SK-N-SH (cell line): ENCODE data around the gene CEP112. TPM values are rescaled to one million over a fixed set of nuclear protein-coding genes. Genes with fewer than 3 reads are reported as not detected.

Experiments used
- CTCF ChIA-PET: fragments of 300-600, 350-600 bp; formaldehyde crosslinking; extraction: SDS; loops from one replicate; lab custom pipeline; 2021; lab: Yijun Ruan, JAX
- POLR2A ChIA-PET: fragments of 350-600 bp; sonication (Branson Sonifier 250); formaldehyde crosslinking; extraction: SDS; loops from one replicate; lab custom pipeline; 2020; ENCODE audit warnings: antibody characterized with exemption, inconsistent platforms; lab: Yijun Ruan, JAX
- DNase-seq: peaks from one replicate; pipeline ENCODE4 v3.0.0; 2012
- H2AFZ ChIP-seq: fragments of 200-600 bp; sonication (generic); 2 replicates; pipeline ENCODE4 v1.8.1; 2016; ENCODE audit warnings: antibody characterized with exemption, mild to moderate bottlenecking, low read depth
- H3F3A ChIP-seq: fragments of 200-600 bp; sonication (generic); replicated peaks from 2 replicates; pipeline ENCODE3; 2016; ENCODE audit warnings: antibody characterized with exemption, mild to moderate bottlenecking; ENCODE audit not compliant: insufficient read depth
- H3K27ac ChIP-seq, 2 experiments: fragments of 200-500 bp in 1 of 2; fragments of 200-600 bp in 1 of 2; sonication (Bioruptor generic) in 1 of 2; sonication (generic), shearing (Covaris generic) in 1 of 2; 2 replicates each; pipeline versions ENCODE4 v1.5.1 to v1.6.1; 2014 to 2016; ENCODE audit warnings: low read depth in 2 of 2, inconsistent platforms in 1 of 2, low read length in 1 of 2, mild to moderate bottlenecking in 1 of 2, mixed read lengths in 1 of 2
- H3K27me3 ChIP-seq: fragments of 200-600 bp; sonication (generic), shearing (Covaris generic); 2 replicates; pipeline ENCODE4 v1.6.1; 2016; ENCODE audit warnings: mixed run types; ENCODE audit not compliant: insufficient read depth
- H3K36me3 ChIP-seq, 2 experiments: fragments of 200-500 bp in 1 of 2; fragments of 200-600 bp in 1 of 2; sonication (Bioruptor generic) in 1 of 2; sonication (generic) in 1 of 2; replicated peaks in 1 of 2; 2 replicates each; pipeline versions ENCODE3 to v1.5.1; 2014 to 2016; ENCODE audit warnings: low read length in 1 of 2, mild to moderate bottlenecking in 1 of 2; ENCODE audit not compliant: insufficient read depth in 2 of 2, control insufficient read depth in 1 of 2
- H3K4me1 ChIP-seq, 2 experiments: fragments of 200-500 bp in 1 of 2; fragments of 200-600 bp in 1 of 2; sonication (Bioruptor generic) in 1 of 2; sonication (generic), shearing (Covaris generic) in 1 of 2; 2 replicates each; pipeline versions ENCODE4 v1.5.1 to v1.6.1; 2014 to 2016; ENCODE audit warnings: low read depth in 1 of 2, low read length in 1 of 2, mixed run types in 1 of 2; ENCODE audit not compliant: insufficient read depth in 2 of 2, control insufficient read depth in 1 of 2
- H3K4me2 ChIP-seq: fragments of 200-600 bp; sonication (generic), shearing (Covaris generic); 2 replicates; pipeline ENCODE4 v1.6.1; 2017; ENCODE audit warnings: mixed run types
- H3K4me3 ChIP-seq, 2 experiments: fragments of 200-500 bp in 1 of 2; fragments of 200-600 bp in 1 of 2; sonication (Bioruptor generic) in 1 of 2; sonication (generic), shearing (Covaris generic) in 1 of 2; 2 replicates each; pipeline versions ENCODE4 v1.5.1 to v1.8.1; 2014 to 2016; ENCODE audit warnings: low read depth in 2 of 2, inconsistent platforms in 1 of 2, low read length in 1 of 2, mild to moderate bottlenecking in 1 of 2, mixed read lengths in 1 of 2, moderate library complexity in 1 of 2
- H3K79me2 ChIP-seq: fragments of 200-600 bp; sonication (generic); 2 replicates; pipeline ENCODE4 v1.8.1; 2017; ENCODE audit warnings: mild to moderate bottlenecking; ENCODE audit not compliant: insufficient read depth
- H3K9ac ChIP-seq: fragments of 200-600 bp; sonication (generic); 2 replicates; pipeline ENCODE4 v1.6.1; 2017; ENCODE audit warnings: mixed run types
- H3K9me2 ChIP-seq: fragments of 200-600 bp; sonication (generic); 2 replicates; pipeline ENCODE4 v1.6.1; 2017; ENCODE audit warnings: mixed run types
- H3K9me3 ChIP-seq: fragments of 200-600 bp; sonication (generic); 2 replicates; pipeline ENCODE4 v1.6.1; 2017; ENCODE audit warnings: mixed run types, mild to moderate bottlenecking, moderate library complexity
- H4K20me1 ChIP-seq: fragments of 200-600 bp; sonication (generic); 2 replicates; pipeline ENCODE4 v1.6.1; 2017; ENCODE audit warnings: mild to moderate bottlenecking, mixed run types; ENCODE audit not compliant: insufficient read depth
- CHD2 ChIP-seq: fragments of 150-350 bp; IDR thresholded peaks from 2 replicates; pipeline ENCODE4 v1.6.1; 2018; ENCODE audit warnings: low read length; ENCODE audit not compliant: partially characterized antibody
- CTCF ChIP-seq: fragments of 200-600 bp; sonication (generic); IDR thresholded peaks from 2 replicates; pipeline ENCODE4 v1.6.1; 2017; ENCODE audit warnings: antibody characterized with exemption, mild to moderate bottlenecking, moderate library complexity
- EZH2phosphoT487 ChIP-seq: fragments of 200-600 bp; sonication (generic); IDR thresholded peaks from 2 replicates; pipeline ENCODE4 v1.6.1; 2017; ENCODE audit warnings: low read depth, mixed run types, mild to moderate bottlenecking, antibody characterized with exemption, moderate library complexity, borderline replicate concordance
- FOSL2 ChIP-seq: IDR thresholded peaks from 2 replicates; pipeline ENCODE4 v1.4.0; 2012; ENCODE audit warnings: low read depth, mild to moderate bottlenecking, moderate library complexity, borderline replicate concordance
- GABPA ChIP-seq: IDR thresholded peaks from 2 replicates; pipeline ENCODE4 v1.4.0; 2012; ENCODE audit warnings: low read depth, mild to moderate bottlenecking
- NFIC ChIP-seq: IDR thresholded peaks from 2 replicates; pipeline ENCODE4 v1.4.0; 2012; ENCODE audit warnings: borderline replicate concordance
- PBX3 ChIP-seq: IDR thresholded peaks from 2 replicates; pipeline ENCODE4; 2012
- RFX5 ChIP-seq: IDR thresholded peaks from 2 replicates; pipeline ENCODE4 v1.6.1; 2012; ENCODE audit warnings: mild to moderate bottlenecking, improper control_type of control experiment, low read length
- RXRA ChIP-seq: IDR thresholded peaks from 2 replicates; pipeline ENCODE4 v1.4.0; 2012; ENCODE audit warnings: low read depth, mild to moderate bottlenecking, borderline replicate concordance
- SIN3A ChIP-seq: IDR thresholded peaks from 2 replicates; pipeline ENCODE4 v1.6.1; 2012; ENCODE audit warnings: low read depth, mild to moderate bottlenecking, low read length, moderate library complexity, borderline replicate concordance
- TCF12 ChIP-seq: IDR thresholded peaks from 2 replicates; pipeline ENCODE4 v1.4.0; 2012
- USF2 ChIP-seq: fragments of 150-350 bp; IDR thresholded peaks from 2 replicates; pipeline ENCODE4 v1.6.1; 2017; ENCODE audit warnings: antibody characterized with exemption, low read length, low read depth, borderline replicate concordance
- ZBTB33 ChIP-seq: IDR thresholded peaks from 2 replicates; pipeline ENCODE4 v1.4.0; 2012; ENCODE audit warnings: low read depth, borderline replicate concordance
- WGBS: methylation state at CpG from one replicate; pipeline ENCODE4 v1.1.6; 2017; ENCODE audit warnings: low lambda C conversion rate; 5-methylcytosine and 5-hydroxymethylcytosine counted together
- polyA plus RNA-seq, 3 experiments: library from polyadenylated mRNA; depleted of rRNA; stranded (reverse); fragments of >200 nt; gene quantifications; 2 replicates each; pipeline ENCODE4 v1.2.3, GENCODE V29; 2012

CEP112 gene
- polyA plus RNA-seq, 1 of the 3 experiments (the other 2 are of a cell fraction): 7.9 TPM

GRCh38 chr17:65985571-65985970 is 206.4 kb downstream of the CEP112 start:
- H3K27ac ChIP-seq: no peak overlapping the region
- H3K79me2 ChIP-seq: no peaks in the 10 kb centered on the region
- H3K4me3 ChIP-seq: no peak overlapping the region
- DNase-seq: no peak
- H3K9ac ChIP-seq: no peak overlapping the region
- TF ChIP-seq CTCF: no peak
- TF ChIP-seq EZH2phosphoT487: no peak
- TF ChIP-seq USF2: no peak
- TF ChIP-seq SIN3A: no peak
- TF ChIP-seq GABPA: no peak
- TF ChIP-seq PBX3: no peak
- no peak for TF ChIP-seq RFX5
- no peak for TF ChIP-seq RXRA
- TF ChIP-seq CHD2: no peak
- TF ChIP-seq, all 33 proteins: peak for 0
- ChIA-PET POLR2A (no interaction called here), CTCF (interaction anchor here (0.9 to 2.0 kb wide), 2 partner anchors 11 to 179 kb away, joined by 3 to 11 read pairs; no protein-coding TSS in a partner anchor)
- WGBS: 69% methylated on average over 3 of the region's 3 CpGs
- Histone ChIP-seq H3K4me2 (no peak overlapping the region), H3F3A (no peaks in the 10 kb centered on the region), H4K20me1 (no peaks in the 10 kb centered on the region), H3K36me3 (peaks cover 0 to 2% of the 10 kb centered on the region in 2 experiments), H3K9me3 (peaks cover 15% of the 10 kb centered on the region; the same call in 1 of the 2 replicates), H3K27me3 (no peaks in the 10 kb centered on the region), H3K4me1 (peaks cover 0 to 4% of the 10 kb centered on the region in 2 experiments; a peak in 2 of 4 replicates), H2AFZ (no peak overlapping the region), H3K9me2 (no peaks in the 10 kb centered on the region)

GRCh38 chr17:65984299-65984698 is 207.6 kb downstream of the CEP112 start:
- H3K9me3 ChIP-seq: 0 out of 2 replicates have a peak, but pooled peaks cover 11% of the 10 kb centered on the region
- TF ChIP-seq ZBTB33: no peak
- TF ChIP-seq TCF12: peak; percentile 55
- TF ChIP-seq NFIC: 0 out of 2 replicates have a peak, but pooled peaks have one; percentile 24
- peak; percentile 17; the same call in 1 of the 2 replicates for TF ChIP-seq FOSL2
- TF ChIP-seq, all 33 proteins: peak for 3
- Histone ChIP-seq H3K36me3 (peaks cover 0 to 2% of the 10 kb centered on the region in 2 experiments), H3K27ac (no peak overlapping the region; a peak in 1 of 4 replicates), H2AFZ (no peak overlapping the region), H3K9me2 (no peaks in the 10 kb centered on the region), H3K9ac (no peak overlapping the region), H3K27me3 (no peaks in the 10 kb centered on the region), H3K4me3 (no peak overlapping the region), H3K79me2 (no peaks in the 10 kb centered on the region), H3K4me2 (no peak overlapping the region), H3F3A (no peaks in the 10 kb centered on the region), H4K20me1 (no peaks in the 10 kb centered on the region), H3K4me1 (no peaks in the 10 kb centered on the region; a peak in 1 of 4 replicates)
- CTCF ChIA-PET: no interaction called here
- DNase-seq: no peak
- POLR2A ChIA-PET: no interaction called here
- 32% methylated on average over 3 of the region's 3 CpGs for WGBS
